Activated CD4-positive, alpha-beta T cell treated with anti-CD3 and anti-CD28 coated beads for 4 hours (primary cell): ENCODE measurements around the gene ZXDC.

ENCODE experiments used
- DNase-seq, 2 donors: peaks; one replicate each; pipeline ENCODE4 v3.0.0-alpha.2; 2020

Gene ZXDC

DNA sequence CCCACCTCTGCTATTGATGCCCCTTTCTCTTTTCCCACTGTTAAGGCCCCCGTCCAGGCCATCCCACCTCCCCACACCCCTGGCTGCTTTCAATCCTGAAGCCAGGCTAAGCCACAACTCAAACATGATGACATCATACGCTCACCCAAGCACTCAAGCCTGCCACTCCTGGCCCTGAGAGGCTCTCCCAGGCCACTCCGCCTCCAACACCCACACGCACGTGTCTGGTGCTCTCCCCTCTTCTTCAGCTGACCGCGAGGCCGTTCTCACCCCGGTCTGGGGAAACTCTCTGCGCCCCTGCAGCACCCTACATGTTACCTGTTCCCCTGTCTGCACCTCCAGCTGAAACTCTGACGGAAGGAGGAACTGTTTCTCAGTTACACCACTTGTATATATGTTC lies 6.2 kb downstream of the ZXDC start:
- no peak for DNase-seq

DNA sequence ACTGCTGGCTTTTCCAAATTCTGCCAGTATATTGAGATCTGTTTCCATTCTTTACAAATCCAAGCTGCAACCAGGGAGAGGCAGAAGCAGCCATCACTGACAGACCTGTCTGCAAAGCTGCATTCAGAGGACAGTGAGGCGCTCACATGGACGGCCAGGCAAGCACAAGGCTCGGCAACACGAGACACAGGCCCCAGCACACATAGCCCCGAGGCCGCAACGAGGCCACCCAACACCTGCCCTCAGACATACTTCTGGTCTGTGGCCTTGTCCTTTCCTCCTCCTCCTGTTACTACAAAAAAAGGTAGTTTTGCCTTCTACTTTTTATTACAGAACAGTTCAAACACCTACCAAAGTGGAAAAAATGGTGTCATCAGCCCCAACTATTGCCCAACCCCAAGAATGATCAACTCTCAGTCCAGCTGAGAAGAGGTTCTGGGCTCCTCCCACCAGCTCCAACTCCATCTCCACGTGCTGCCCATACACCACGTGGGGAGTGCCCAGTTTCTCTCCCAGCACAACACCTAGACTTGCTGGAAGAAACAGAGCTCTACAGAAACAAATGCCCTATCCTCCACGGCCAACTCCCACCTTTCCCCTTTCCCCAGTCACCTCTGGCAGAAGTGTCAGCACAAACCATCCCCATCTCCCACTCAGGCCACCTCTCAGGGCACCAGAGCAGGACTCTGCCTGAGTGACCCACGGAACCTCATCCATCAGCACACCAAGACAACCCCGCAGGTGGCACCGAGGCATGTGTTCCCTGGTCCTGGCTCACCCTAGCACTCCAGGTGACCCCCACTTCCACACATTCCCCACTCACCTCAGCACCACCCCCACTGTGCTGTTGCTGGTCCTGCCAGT lies 7.4 kb downstream of the ZXDC start:
- DNase-seq, result no peak

DNA sequence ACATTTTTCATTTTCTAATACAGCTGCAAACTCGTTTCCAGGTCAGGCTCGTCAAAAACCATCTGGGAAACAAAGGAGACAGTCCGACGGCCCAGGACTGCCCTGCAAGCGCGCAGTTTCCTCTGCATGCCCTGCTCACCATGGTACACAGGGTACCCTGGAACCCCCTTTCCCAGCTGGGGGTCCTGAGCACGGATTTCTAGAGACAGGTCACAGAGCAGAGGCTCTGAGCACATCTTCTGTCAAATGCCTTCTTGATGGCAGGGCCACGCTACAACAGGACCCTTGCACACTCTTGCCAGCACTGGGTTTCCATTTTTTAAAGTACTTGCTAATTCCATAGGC lies 8.1 kb downstream of the ZXDC start:
- DNase-seq, result no peak

- DNase-seq, result no peak
These were observed 8.6 kb downstream of the ZXDC start for GRCh38 chr3:126466886-126467610.

DNA sequence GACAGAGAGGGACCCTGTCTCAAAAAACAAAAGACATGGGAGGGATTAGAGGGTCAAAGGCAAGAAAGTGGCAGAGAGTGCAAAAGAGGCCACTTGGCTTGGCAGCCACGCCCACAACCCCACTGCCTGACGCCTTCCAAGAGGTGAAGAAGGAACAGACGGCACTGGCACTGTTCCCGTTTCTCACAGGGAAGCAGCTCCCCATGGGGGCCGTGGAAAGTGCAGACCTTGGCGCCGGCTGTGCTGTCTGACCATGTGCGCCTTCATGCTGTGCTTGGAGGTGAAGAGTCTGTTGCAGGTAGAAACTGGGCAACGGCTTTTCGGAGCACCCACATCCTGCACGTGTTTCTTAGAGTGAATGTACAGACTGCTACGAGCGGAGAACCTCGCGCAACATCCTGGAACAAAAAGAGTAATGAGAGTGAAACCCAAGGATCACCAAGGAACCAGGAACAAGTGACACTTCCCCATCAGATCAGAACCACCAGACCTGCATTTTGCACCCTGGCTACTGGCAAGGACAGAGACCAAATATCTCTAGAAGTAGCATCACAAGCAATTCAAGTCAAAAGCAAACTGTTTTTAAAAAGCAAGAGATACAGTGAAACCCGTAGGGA lies 9.7 kb downstream of the ZXDC start:
- no peak for DNase-seq

DNA sequence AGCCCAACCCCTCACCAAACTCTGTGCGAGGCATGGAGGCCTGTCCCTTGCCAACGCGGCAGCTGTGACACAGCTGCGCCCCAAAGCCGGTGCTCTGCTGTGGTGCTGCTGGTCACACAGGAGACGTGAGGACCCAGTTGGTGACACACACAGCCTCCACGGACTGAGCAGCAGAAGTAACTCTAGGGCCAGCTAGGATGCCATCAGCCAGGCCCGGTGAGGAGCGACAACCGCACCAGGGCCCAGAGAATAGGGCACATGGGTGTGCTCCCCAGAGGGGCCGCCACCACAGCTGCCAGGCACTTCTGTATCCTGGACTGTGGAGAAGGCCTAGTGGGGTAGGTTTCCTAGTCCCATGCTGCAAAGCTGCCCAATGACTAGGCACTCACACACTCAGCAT lies 10.7 kb downstream of the ZXDC start:
- DNase-seq, result no peak

GRCh38 chr3:126464494-126464893 lies 11.2 kb downstream of the ZXDC start:
- no peak for DNase-seq

GRCh38 chr3:126464093-126464492 lies 11.6 kb downstream of the ZXDC start:
- no peak for DNase-seq

DNA sequence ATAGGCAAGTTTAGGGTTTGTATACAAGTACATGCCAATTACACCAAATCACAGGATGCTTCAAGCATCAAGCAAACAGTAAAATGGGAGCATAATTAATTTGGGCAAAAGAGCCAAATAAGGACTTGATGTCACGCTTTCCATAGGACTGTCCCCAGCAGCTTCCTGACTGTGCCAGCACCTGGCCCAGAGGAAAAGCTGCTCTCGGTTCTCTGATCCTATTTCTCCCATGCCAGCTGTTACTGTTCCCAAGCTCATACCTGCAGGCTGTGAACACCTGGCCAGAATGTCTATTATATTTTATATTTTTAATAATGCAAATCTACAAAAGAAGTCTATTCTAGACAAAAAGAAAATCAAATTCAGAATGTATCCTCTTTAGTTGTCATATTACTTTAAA lies 12.2 kb downstream of the ZXDC start:
- no peak for DNase-seq

DNA sequence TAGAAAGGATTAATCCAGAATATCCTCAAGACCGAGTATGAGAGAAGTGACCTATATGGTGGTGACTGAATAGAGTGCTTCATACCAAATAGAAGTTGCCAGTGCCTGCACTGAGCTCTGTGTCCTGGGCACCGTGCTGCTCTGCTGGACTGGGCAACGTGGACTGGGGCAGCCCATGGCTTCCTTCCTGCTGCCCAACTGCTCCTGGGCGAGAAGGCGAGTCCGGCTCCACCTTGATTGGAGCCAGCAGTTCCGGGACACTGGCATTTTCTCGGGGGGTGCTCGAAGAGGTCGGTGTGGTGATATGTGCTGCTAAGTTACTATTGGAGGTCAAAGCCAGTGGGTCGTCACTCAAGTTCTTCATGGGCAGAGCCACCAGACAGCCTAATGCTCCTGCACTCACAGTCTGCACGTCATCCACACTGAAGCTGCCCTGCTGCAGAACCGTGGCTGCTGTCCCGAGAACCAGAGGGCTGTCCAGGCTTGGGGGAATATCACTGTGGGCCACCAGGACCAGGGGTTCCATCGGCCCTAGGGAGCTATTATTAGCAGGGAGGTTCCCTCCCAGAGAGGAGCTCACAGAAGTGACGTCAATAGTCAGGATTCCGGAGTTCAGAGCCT lies 14.1 kb downstream of the ZXDC start:
- no peak for DNase-seq

DNA sequence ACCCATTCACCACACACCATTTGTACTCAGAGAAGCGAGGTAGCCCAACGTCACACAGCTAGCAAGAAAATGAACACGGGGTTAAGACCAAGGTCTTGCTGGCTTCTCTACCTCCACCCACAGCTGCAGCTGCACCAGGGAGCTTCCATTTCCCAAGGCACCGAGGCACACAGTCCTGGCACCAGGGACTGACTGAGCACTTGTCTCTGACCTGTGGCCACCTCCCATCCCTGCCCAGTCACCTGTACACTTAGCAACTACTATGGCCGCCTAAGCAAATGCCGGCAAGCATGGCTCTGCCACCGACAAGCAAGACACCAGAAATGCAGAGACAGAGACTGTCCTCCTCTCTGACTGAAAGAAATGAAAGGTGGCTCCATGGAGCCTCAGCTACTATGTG lies 15.3 kb downstream of the ZXDC start:
- no peak for DNase-seq

DNA sequence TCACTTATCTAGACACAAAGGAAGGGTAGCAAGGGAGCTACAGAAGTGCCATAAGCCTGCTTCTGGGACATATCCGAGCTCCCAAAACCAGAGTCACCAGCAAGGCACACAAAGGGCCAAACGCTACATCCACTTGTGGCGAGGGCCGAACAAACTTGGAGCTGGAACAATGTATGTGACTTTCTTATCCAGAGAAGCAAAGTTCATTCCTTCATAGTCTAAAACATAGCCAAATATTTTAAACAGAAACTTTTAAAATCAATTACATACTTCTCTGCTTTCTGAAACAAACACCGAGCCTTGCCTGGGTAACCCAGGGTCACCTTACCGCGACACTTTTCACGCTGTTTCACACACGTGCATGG lies 15.9 kb downstream of the ZXDC start:
- DNase-seq, result no peak

- no peak for DNase-seq
These were observed 16.5 kb downstream of the ZXDC start for GRCh38 chr3:126459111-126459762.

- no peak for DNase-seq
These were observed 18.8 kb downstream of the ZXDC start for GRCh38 chr3:126456766-126457388.

DNA sequence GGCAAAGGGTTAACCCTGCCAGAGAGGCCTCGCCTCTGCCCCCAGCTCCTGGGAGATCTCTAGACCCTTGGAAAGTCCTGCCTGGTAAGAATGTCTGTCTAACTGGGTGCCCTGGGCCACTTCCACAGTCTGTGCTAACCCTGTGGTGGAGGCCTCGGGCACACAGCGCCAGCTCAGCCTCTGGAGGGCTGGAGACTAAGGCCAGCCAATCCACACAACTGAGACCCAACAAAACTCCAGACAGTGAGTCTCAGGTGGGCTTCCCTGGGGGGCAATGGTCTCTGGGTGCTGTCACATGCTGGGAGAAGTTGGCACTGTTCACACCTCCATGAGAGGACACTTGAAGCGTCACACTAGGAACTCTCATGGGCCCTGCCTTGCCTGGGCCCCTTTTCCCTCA lies 19.5 kb downstream of the ZXDC start:
- DNase-seq, result no peak

DNA sequence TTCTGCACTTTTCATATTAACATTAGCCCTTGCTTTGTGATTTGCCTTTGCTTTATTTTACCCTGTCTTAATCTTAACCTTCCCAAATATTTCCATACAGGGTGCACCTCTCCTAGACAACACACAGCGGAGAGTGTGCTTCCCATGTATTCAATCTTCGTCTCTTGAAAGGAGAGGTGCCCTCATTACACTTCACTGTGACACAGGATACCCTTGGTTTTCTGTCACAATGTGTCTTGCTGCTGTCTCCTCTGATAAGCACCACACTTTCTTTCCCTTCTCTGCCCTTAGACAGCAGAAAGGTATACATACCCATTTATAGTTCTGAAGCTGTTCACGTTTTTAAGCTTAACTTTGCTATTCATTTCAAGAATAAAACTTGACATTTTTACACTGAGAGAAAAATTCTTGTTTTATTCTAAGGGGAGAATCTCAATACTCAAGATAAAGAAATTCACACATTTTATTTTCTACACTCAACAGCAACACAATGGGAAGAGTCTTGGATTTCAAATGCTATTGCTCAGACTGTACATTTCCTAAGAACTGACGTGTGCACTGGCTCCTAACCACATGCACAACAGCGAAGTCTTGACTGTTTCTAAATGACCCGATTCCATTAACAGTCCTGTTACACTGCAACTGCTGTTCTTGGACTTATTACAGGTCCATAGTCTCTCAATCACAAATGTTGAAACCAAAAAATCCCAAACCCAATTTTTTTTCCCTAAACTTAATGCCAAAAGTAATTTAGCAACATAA lies 21.1 kb downstream of the ZXDC start:
- no peak for DNase-seq

DNA sequence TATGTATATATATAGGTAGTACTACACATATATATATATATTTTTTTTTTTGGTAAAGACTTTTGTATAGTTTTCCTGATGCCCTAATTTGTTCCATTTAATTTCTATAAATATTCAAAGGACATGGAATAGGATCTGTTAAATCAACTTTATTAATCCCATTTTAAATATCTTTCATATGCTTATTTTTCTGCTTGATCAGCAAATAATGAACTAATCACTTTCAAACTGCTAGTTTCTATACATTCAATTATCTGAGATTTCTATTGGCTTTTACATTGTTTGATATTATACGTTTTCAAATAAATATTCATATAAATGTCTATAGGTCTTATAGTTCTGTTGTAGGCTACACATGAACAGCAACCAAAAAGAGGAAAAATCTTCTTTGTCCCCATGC lies 21.7 kb downstream of the ZXDC start:
- no peak for DNase-seq

GRCh38 chr3:126452213-126452612 lies 23.5 kb downstream of the ZXDC start:
- DNase-seq, result no peak

GRCh38 chr3:126451511-126451910 lies 24.2 kb downstream of the ZXDC start:
- DNase-seq, result no peak

GRCh38 chr3:126450744-126451143 lies 24.9 kb downstream of the ZXDC start:
- no peak for DNase-seq

DNA sequence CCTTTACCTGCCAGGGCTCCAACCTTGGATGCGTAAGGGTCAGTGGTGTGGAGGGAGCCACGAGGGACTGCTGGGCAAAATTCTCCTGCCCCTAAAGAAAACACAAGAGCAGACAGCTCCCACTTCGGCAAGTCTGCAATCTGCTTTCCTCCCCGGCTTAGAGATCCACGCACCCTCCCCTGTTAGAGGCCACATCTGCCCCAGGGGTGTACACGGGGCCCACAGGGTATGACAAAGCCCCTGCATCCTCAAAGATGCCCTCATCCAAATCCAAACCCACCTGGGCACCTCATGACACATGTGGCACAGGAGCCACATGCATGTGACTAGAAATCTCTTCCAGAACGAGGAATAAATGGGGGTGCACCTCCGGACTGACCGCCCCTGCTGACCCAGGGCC lies 25.5 kb downstream of the ZXDC start:
- DNase-seq, result no peak

- DNase-seq, result no peak
These were observed 26.1 kb downstream of the ZXDC start for GRCh38 chr3:126449621-126450051.
